ENCODE data around the gene ATP5PD.
"Not testable (repeated sequence)": the region's sequence is repeated elsewhere in the genome, so short reads cannot be mapped to it uniquely, and the experiment has no call there.

Gene ATP5PD

GRCh38 chr17:75077072-75077495 lies 30.3 kb upstream of the ATP5PD start:
- DNase-seq: no peak

GRCh38 chr17:75075597-75076336 lies 29.0 kb upstream of the ATP5PD start:
- no peak for DNase-seq

DNA sequence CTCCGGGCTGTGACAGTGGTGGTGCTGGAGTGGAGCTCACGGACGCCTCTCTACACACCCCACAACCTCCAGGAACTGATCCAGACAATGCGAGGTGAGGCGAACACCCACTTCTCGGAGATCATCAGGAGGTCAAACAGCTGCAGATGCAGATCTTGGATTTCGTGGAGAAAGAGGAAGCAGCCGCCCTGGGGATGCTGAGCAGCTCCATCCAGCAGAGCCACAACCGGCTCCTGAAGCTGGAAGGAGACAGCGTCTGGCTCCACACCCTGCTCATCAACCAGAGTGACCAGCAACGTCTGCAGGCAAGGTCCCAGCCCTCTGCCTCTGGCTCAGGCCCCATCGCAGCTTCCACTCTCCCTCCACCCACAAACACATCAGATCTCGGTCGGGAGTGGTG lies 27.8 kb upstream of the ATP5PD start:
- no peak for DNase-seq

- no peak for DNase-seq
Observed at GRCh38 chr17:75073618-75074047, 26.9 kb upstream of the ATP5PD start.

DNA sequence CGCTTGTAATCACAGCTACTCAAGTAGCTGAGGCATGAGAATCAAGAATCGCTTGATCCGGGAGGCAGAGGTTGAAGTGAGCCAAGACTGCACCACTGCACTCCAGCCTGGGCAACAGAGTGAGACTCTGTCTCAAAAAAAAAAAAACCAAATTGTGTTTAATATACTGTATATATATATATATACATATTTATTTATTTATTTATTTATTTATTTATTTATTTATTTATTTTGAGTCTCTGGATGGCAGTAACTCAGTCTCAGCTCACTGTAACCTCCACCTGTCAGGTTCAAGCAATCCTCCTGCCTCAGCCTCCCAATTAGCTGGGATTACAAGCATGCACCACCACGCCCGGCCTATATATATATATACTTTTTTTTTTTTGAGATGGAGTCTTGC lies 26.1 kb upstream of the ATP5PD start:
- not testable (repeated sequence) for DNase-seq

DNA sequence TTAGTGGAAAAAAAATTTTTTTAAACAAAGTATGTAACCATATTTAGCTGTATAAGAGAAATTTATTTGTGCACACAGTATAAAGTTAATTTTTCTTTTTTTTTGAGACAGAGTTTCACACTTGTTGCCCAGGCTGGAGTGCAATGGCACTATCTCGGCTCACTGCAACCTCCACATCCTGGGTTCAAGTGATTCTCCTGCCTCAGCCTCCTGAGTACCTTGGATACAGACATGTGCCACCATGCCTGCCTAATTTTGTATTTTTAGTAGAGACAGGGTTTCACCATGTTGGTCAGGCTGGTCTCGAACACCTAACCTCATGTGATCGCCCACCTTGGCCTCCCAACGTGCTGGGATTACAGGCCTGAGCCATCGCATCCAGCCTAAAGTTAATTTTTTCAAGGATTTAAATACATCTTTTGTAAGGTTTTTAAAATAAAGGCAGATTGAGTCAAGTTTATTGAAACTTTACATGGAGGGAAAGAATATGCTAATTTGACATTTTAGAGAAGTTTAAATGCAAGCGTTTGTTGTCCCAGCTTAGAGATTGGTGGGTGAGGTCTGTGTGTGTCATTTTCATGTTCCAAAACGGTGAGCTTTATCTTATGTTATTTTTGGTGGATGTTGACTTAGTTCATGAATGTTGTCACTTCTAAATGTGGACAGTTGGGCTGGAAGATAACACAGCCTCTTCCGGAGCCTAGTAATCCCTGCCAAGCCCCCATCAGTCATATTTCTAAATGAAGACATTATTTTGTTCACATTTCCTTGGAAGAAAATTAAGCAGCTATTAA lies 24.9 kb upstream of the ATP5PD start:
- not testable (repeated sequence) for DNase-seq

DNA sequence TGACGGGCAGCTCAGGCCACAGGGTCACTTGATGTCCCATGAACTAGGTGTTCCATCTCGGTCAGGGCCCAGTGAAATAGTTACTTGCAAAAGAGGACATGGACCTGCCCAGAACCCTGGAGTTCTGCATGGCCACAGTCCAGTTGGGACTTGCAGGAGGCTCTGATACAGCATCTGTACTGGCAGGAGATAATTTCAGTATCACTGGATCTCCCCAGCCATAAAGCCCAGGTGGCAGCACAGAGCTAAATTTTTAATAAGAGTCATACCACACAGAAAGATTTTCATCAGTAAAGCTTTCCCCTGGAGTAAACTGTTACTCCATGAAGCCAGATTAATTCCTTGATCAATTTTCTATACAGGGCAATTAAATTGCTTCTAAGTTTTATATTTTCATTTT lies 23.0 kb upstream of the ATP5PD start:
- no peak for DNase-seq

DNA sequence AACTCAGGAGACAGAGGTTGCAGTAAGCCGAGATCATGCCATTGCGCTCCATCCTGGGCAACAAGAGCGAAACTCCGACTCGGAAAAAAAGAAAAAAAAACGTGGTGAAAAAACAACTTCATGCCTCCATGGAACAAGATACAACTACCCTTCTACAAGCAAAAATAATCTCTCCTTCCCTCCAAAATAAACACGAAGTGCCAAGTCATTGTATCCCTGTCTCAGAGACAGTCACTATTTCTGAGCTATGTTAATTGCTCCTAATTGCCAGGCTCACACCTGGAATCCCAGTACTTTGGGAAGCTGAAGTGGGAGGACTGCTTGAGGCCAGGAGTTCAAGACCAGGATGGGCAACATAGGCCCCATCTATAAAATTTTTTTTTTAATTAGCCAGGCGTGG lies 22.0 kb upstream of the ATP5PD start:
- DNase-seq: no peak

- peak; percentile 31 for DNase-seq
Observed at GRCh38 chr17:75067856-75068255, 21.1 kb upstream of the ATP5PD start.

- DNase-seq: no peak
Observed at GRCh38 chr17:75065562-75066151, 18.9 kb upstream of the ATP5PD start.

GRCh38 chr17:75064867-75065561 lies 18.2 kb upstream of the ATP5PD start:
- no peak for DNase-seq

DNA sequence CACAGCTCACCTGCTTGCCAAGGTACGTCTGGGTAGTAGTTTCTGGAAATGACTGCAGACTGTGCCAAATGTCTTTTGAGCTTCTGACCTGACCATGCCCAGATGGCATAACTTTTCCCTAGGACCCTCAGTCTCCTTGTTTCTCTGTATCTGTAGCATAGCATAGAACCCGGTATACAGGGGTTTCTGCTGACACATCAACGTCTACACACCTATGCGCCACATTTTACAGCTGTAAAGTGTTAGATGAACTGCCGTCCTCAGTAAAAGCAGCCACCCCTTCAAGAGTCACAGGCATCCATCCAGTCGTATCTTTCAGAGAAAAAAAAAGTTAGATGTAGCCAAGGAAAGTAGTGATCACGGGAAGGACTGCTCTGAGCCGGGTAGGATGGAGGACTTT lies 17.7 kb upstream of the ATP5PD start:
- no peak for DNase-seq

DNA sequence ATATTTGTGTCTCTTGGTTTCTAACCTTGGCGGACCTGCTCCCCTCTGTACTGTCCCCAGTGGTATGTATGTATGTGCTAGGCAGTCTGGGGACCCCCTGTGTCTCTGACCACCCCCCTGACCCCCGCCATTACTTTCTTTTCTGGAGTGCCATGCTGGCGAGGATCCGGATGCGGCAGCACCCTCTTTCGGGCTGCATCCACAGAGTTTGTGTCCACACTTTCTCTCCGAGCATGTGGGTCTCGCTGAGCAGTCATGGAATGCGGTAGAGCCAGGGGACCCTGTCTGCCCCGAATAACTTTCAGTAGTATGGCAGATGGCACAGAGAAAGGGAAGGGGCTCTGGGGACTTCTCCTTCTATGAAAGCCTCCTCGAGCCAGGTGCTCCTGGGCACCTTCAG lies 17.3 kb upstream of the ATP5PD start:
- no peak for DNase-seq

DNA sequence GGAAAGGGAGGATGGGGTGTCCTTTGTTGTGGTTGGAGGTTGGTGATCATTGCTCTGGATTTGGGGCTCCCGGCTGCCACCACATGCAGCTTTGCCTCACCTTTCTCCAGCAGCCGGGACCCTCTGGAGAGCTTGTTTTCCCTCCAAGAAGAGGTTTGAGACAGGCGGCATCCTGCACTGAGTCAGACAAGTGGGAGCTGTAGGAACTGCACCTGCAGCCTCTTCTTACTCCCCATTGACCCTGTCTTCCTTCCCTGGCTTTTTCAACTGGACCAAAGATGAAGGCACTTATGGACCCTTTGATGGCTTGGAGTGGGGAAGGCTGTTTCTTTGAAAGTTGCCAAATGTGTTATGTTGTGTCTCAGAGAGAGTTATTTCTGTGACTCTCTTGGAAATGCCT lies 16.9 kb upstream of the ATP5PD start:
- DNase-seq: no peak

- DNase-seq: no peak
Observed at GRCh38 chr17:75063201-75063600, 16.4 kb upstream of the ATP5PD start.

GRCh38 chr17:75061618-75062017 lies 14.8 kb upstream of the ATP5PD start:
- no peak for DNase-seq

DNA sequence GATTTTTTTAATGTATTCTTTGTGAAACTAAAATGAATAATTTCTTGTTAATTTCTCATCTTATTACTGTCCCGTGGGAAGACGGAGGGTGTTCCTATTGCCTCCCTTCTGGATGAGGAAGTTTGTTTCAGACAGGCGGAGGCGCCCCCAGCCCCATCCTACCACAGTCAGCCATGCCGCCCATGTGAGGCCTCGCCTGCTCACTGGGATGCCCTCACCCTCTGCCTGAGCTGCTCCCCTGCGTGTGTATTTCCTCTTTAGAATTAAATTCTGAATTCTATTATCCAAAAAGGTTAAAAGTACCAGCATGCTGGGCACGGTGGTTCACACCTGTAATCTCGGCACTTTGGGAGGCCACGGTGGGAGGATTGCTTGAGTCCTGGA lies 14.3 kb upstream of the ATP5PD start:
- no peak for DNase-seq

DNA sequence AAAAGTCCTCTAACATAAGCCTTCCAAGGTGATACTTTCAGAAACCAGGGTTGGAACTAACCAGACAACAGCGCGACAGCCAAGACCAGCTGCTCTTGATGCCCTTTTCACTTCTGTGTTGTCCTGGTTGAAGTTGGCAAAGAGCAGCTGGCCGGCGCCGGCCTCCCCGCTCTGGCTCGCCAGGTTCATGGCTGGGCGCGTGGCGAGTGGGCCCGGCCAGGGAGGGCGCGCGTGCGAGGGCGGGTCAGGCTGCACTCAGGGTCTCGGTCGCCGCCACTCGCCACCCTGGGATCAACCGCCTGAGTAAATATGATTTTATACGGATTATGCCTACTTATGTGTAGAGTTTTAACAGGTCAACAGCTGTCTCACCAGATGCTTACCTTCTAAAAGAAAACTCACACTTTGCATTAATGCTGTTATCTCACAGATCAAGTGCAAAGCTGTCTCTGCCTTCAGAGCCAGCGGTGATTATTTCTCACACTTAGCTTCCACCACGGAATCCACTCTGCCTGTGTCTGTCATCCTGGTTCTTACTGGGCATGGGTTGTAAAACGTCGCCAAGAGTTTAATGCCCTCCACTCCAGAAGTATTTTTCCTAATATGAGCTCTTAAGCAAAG lies 13.8 kb upstream of the ATP5PD start:
- no peak for DNase-seq

DNA sequence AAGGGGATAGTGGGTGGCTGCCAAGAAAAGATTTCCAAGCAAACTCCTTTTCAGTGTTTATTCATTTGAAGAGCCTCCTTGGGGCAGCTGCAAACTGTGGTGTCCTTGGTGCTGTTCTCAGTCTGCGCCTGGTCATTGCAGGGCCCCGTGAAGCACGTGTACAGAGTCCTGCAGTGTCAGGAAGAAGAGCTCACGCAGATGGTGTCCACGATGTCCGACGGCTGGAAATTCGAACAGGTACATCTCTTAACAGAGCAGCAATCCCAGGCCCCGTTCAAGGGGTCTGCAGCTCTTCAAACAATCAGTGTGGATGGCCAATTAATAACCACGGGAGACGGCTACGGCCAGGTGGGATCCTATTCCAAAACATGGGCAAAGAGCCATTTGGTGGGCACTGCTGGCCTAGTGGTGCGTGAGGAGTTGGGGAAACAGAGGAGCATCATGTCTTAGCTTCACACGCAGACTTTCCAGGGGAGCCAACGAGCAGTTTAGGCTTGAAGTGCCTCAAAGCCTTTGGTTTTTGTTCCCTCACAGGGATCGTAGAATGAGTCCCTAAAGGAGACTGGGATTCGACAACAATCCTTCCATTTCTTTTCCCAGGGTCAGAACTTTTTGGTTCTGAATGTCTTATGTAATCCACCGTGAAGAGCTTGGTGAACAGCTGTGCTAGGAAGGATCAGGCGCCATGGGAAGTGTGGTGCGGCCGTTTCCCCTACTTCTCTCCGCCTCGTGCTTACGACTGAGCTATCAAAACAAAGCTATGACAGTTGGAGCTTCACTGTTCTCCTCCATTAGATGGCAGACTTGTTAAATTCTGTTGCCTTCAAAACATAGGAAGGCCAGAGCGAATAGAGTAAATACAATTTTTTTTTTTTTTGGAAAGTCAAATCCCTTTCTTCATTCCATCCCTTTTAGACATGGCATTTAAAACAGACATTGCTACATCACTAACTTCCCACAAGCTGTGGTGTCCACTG lies 12.9 kb upstream of the ATP5PD start:
- DNase-seq: no peak

- no peak for DNase-seq
Observed at GRCh38 chr17:75051941-75052340, 5.2 kb upstream of the ATP5PD start.

- no peak for DNase-seq
Observed at GRCh38 chr17:75049706-75050105, 2.9 kb upstream of the ATP5PD start.

DNA sequence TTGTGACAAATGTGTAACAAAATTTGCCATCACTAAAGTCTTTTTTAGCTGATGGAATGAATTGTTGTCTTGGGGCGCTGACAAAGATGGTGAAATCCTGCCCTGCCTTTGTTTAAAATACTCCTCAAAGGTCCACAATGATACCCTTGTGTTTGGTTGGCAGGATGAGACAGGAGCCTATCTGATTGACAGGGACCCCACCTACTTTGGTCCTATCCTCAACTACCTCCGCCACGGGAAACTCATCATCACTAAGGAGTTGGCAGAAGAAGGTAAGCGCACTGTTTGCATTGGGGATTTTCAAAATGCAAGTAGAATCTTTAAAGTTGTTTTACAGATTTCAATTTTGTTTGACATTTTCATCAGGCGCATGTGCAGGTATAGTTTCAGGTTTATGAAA lies 2.3 kb upstream of the ATP5PD start:
- no peak for DNase-seq
